SU-DHL-6 (cell line): ENCODE data around the gene SLC7A10.

Experiments
- EZH2phosphoT487 ChIP-seq: fragments of 200-600 bp; sonication (generic), shearing (Covaris generic); conservative IDR thresholded peaks from 2 replicates; pipeline ENCODE4 v1.6.1; 2018; ENCODE audit warnings: mild to moderate bottlenecking, antibody characterized with exemption, low read length, moderate library complexity, mixed read lengths
- TF ChIP-seq, protein P1 (sequence below): fragments of 200-600 bp; sonication (generic); IDR thresholded peaks from one replicate; pipeline ENCODE4 v1.5.1; 2017; ENCODE audit warnings: antibody characterized with exemption, mild to moderate bottlenecking, low read length, moderate library complexity; ENCODE audit not compliant: insufficient read depth, poor library complexity, severe bottlenecking

DNA sequence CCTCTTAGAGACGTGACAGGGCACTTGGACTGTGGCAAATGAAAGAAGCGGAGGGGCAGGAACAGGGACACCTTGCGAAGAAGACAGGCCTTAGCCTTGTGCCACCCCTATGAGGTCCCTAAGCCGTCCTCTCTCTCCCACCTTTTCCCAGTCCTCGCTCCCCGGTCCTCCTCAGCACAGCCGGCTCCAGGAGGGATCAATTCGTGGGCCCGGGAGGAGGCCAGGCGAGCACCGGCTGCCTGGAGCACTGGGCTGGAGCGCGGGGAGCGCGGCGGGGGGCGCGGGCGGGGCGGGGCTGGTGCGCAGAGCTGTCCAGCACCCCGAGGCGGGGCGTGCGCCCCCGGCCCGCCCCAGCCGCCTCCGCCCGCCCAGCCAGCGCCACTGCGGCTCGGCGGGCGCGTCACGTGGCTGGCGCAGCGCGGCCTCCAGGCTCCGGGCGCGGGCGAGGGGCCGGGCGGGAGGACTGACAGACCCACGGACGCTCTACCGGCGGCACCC lies 31.7 kb downstream of the SLC7A10 start, which contains the start of gene LRP3:
- TF ChIP-seq, protein P1, sequence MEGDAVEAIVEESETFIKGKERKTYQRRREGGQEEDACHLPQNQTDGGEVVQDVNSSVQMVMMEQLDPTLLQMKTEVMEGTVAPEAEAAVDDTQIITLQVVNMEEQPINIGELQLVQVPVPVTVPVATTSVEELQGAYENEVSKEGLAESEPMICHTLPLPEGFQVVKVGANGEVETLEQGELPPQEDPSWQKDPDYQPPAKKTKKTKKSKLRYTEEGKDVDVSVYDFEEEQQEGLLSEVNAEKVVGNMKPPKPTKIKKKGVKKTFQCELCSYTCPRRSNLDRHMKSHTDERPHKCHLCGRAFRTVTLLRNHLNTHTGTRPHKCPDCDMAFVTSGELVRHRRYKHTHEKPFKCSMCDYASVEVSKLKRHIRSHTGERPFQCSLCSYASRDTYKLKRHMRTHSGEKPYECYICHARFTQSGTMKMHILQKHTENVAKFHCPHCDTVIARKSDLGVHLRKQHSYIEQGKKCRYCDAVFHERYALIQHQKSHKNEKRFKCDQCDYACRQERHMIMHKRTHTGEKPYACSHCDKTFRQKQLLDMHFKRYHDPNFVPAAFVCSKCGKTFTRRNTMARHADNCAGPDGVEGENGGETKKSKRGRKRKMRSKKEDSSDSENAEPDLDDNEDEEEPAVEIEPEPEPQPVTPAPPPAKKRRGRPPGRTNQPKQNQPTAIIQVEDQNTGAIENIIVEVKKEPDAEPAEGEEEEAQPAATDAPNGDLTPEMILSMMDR = no peak
- TF ChIP-seq EZH2phosphoT487 = no peak
